COLO829 (cell line): ENCODE measurements around the gene TADA3.
A peak's percentile ranks its signal among the peaks of the same experiment; 100 is the strongest.

ENCODE experiments used
- DNase-seq: peaks from one replicate; pipeline ENCODE4 v3.0.0; 2012; ENCODE audit warnings: low spot score

TADA3 gene

GRCh38 chr3:9792405-9793160 lies at the start of gene TADA3, which contains the start of gene ARPC4:
Gene TADA3, minus strand, starts transcription at chr3:9792473. Its CDS starts 1,007 bp downstream, at chr3:9791466.
Gene ARPC4, plus strand, starts transcription at chr3:9793082. Its CDS starts 40 bp downstream, at chr3:9793122.
- DNase-seq = peak; percentile 74

- no peak for DNase-seq
These were observed 48.7 kb upstream of the TADA3 start for GRCh38 chr3:9841015-9841414.

- no peak for DNase-seq
These were observed 46.6 kb upstream of the TADA3 start for GRCh38 chr3:9838856-9839255.

GRCh38 chr3:9837701-9838582 lies 45.7 kb upstream of the TADA3 start:
- no peak for DNase-seq

- DNase-seq = no peak
These were observed 42.5 kb upstream of the TADA3 start for GRCh38 chr3:9834520-9835380.

- no peak for DNase-seq
These were observed 40.8 kb upstream of the TADA3 start for GRCh38 chr3:9833078-9833477.

GRCh38 chr3:9831253-9831652 lies 39.0 kb upstream of the TADA3 start:
- DNase-seq = no peak

GRCh38 chr3:9828801-9829755 lies 36.8 kb upstream of the TADA3 start:
- DNase-seq = no peak

- no peak for DNase-seq
These were observed 34.7 kb upstream of the TADA3 start for GRCh38 chr3:9826815-9827573.

GRCh38 chr3:9825451-9826040 lies 33.3 kb upstream of the TADA3 start:
- DNase-seq = no peak

- DNase-seq = no peak
These were observed 28.7 kb upstream of the TADA3 start for GRCh38 chr3:9820946-9821345.

GRCh38 chr3:9820543-9820942 lies 28.3 kb upstream of the TADA3 start:
- no peak for DNase-seq

GRCh38 chr3:9818666-9819335 lies 26.5 kb upstream of the TADA3 start:
- DNase-seq = no peak

GRCh38 chr3:9817436-9817835 lies 25.2 kb upstream of the TADA3 start:
- DNase-seq = no peak

- no peak for DNase-seq
These were observed 23.7 kb upstream of the TADA3 start for GRCh38 chr3:9815986-9816385.

- DNase-seq = no peak
These were observed 20.7 kb upstream of the TADA3 start for GRCh38 chr3:9812870-9813483.

GRCh38 chr3:9810846-9811245 lies 18.6 kb upstream of the TADA3 start:
- no peak for DNase-seq

- no peak for DNase-seq
These were observed 18.1 kb upstream of the TADA3 start for GRCh38 chr3:9810433-9810770.
